GM12865 (cell line): ENCODE results near the gene DNAJC6.

Experiments
- DNase-seq: peaks from one replicate; pipeline ENCODE4 v3.0.0; 2010; ENCODE audit warnings: low read depth
- H3K4me3 ChIP-seq: 2 replicates; pipeline ENCODE4 v1.5.1; 2011; ENCODE audit warnings: mild to moderate bottlenecking, low read depth, low read length, control low read depth
- TF ChIP-seq, protein P1 (sequence below): IDR thresholded peaks from 2 replicates; pipeline ENCODE4 v1.5.1; 2011; ENCODE audit warnings: low read length, control low read depth, low read depth, inconsistent platforms; ENCODE audit not compliant: insufficient read depth; ENCODE audit errors: missing control alignments

Gene DNAJC6

DNA sequence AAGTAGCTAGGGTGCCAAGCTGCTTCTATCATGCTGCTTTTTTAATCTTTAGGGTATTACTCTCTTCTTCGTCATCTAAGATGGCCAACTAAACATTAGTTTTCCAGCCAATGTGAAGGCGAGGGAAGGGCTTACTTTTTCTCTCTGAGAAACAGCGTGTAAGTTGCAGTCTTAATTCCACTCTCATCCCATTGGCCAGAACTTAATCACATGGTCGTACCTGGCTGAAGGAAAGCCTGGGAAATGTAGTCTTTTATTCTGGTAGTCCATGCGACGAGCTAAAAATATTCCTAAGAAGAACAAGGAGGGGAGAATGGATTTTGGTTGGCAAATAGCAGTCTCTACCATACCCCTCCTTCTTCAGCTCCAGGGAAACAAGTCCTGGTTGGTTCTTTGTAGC is 21.5 kb downstream of the DNAJC6 start:
- TF ChIP-seq, protein P1, sequence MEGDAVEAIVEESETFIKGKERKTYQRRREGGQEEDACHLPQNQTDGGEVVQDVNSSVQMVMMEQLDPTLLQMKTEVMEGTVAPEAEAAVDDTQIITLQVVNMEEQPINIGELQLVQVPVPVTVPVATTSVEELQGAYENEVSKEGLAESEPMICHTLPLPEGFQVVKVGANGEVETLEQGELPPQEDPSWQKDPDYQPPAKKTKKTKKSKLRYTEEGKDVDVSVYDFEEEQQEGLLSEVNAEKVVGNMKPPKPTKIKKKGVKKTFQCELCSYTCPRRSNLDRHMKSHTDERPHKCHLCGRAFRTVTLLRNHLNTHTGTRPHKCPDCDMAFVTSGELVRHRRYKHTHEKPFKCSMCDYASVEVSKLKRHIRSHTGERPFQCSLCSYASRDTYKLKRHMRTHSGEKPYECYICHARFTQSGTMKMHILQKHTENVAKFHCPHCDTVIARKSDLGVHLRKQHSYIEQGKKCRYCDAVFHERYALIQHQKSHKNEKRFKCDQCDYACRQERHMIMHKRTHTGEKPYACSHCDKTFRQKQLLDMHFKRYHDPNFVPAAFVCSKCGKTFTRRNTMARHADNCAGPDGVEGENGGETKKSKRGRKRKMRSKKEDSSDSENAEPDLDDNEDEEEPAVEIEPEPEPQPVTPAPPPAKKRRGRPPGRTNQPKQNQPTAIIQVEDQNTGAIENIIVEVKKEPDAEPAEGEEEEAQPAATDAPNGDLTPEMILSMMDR = no peak
- no peak for DNase-seq
- no peak overlapping the region for H3K4me3 ChIP-seq

- no peak overlapping the region for H3K4me3 ChIP-seq
- TF ChIP-seq, protein P1 = no peak
- DNase-seq = no peak
Measured at GRCh38 chr1:65332821-65333220, 23.5 kb downstream of the DNAJC6 start.

GRCh38 chr1:65334081-65334480 is 24.7 kb downstream of the DNAJC6 start:
- no peak overlapping the region for H3K4me3 ChIP-seq
- DNase-seq = no peak
- TF ChIP-seq, protein P1 = no peak

DNA sequence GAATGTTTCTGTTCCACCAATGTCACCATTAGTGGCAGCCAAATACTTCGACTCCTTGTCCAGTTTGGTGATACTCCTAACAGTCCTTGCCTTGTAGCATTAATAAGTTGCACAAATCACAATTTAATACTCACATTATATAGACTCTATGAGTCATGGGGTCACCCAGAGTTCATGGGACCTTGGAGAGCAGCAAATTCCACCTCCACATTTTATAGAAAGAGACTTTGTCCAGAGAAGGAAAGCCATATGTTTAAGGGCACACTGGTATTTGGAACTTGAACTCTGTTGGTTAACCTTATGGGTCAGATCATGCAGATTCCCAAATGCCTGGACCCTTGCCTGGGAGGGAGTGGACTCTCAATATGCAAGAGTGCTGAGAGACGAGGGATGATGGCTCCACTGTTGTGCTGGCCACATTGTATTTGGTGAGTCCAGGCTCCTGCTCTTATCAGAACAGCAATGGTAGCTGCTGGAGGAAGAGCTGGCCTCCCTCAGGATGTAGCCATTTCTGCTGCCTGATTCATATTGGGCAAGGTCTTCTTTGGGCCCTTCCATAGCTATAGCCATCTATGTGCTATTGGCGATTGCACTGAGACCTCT is 30.6 kb downstream of the DNAJC6 start:
- no peak overlapping the region for H3K4me3 ChIP-seq
- TF ChIP-seq, protein P1 = no peak
- DNase-seq = no peak

- no peak for DNase-seq
- TF ChIP-seq, protein P1 = no peak
- no peak overlapping the region for H3K4me3 ChIP-seq
Measured at GRCh38 chr1:65341381-65341780, 32.0 kb downstream of the DNAJC6 start.

GRCh38 chr1:65343286-65343685 is 33.9 kb downstream of the DNAJC6 start:
- TF ChIP-seq, protein P1 = no peak
- no peak for DNase-seq
- H3K4me3 ChIP-seq = no peak overlapping the region

DNA sequence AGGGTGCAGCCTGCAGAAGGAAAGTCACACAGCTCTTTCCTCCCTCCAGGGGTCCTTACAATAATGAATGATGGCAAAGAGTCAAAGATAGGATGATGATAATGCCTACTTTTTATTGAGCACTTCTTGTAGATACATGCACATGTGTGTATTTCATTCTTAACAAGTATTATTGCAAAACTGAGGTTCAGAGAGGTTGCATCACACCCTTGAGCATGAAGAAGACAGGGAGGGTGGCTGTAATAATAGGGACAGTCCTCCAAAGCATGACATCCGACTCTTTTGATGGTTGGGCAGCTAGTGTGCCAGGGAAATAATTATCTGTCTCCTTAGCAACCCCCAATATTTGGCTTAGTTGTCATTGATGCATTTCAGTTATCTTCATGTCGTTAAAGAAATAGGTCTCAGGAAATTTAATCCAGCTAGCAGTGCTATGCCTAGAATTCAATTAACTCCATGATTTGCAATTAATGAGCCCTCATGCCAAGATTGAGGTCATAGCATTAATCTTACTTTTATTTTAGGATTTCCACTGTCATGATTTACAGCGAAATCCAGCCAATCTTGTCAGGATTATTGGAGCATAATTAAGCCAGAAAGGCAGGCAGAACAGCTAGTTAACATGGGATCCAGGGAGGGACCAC is 35.0 kb downstream of the DNAJC6 start:
- no peak for DNase-seq
- no peak overlapping the region for H3K4me3 ChIP-seq
- TF ChIP-seq, protein P1 = no peak
